Neural progenitor cell (in vitro differentiated cells): ENCODE results near the gene IFI6. TPM values are rescaled to one million over a fixed set of nuclear protein-coding genes. Genes with fewer than 3 reads are reported as not detected.

Experiments used
- DNase-seq: peaks from one replicate; pipeline ENCODE4 v3.0.0-alpha.2; 2016; ENCODE audit warnings: low spot score
- H2AFZ ChIP-seq: fragments of 200-600 bp; sonication (generic); replicated peaks from 2 replicates; pipeline ENCODE4 v1.6.1; 2016; ENCODE audit warnings: antibody characterized with exemption
- H3F3A ChIP-seq: fragments of 200-600 bp; sonication (generic); 2 replicates; pipeline ENCODE4 v1.6.1; 2016; ENCODE audit warnings: antibody characterized with exemption, low read depth
- H3K27ac ChIP-seq: fragments of 200-600 bp; sonication (generic); 2 replicates; pipeline ENCODE4 v1.5.1; 2016; ENCODE audit warnings: mild to moderate bottlenecking
- H3K27me3 ChIP-seq: fragments of 200-600 bp; sonication (generic); 2 replicates; pipeline ENCODE4 v1.6.1; 2016; ENCODE audit warnings: mild to moderate bottlenecking, moderate library complexity
- H3K36me3 ChIP-seq: fragments of 200-600 bp; sonication (generic); 2 replicates; pipeline ENCODE4 v1.5.1; 2016
- H3K4me1 ChIP-seq: fragments of 200-600 bp; sonication (generic); 2 replicates; pipeline ENCODE4 v1.6.1; 2016; ENCODE audit warnings: mixed run types
- H3K4me2 ChIP-seq: fragments of 200-600 bp; sonication (generic); 2 replicates; pipeline ENCODE4 v1.6.1; 2016
- H3K4me3 ChIP-seq: fragments of 200-600 bp; sonication (generic); 2 replicates; pipeline ENCODE4 v1.5.1; 2016
- H3K79me2 ChIP-seq: fragments of 200-600 bp; sonication (generic); 2 replicates; pipeline ENCODE4 v1.6.1; 2016; ENCODE audit warnings: low read depth
- H3K9ac ChIP-seq: fragments of 200-600 bp; sonication (generic); 2 replicates; pipeline ENCODE4 v1.6.1; 2016
- H3K9me3 ChIP-seq: fragments of 200-600 bp; sonication (generic); 2 replicates; pipeline ENCODE4 v1.5.1; 2016; ENCODE audit warnings: low read depth
- H4K20me1 ChIP-seq: fragments of 200-600 bp; sonication (generic); 2 replicates; pipeline ENCODE4 v1.6.1; 2016; ENCODE audit warnings: low read depth
- H3K27ac Mint-ChIP-seq: 3 replicates; pipeline ENCODE4 v1.8.0; 2021; ENCODE audit warnings: mixed read lengths
- H3K27me3 Mint-ChIP-seq: 2 replicates; pipeline ENCODE4 v1.8.0; 2022; ENCODE audit warnings: low read depth, mild to moderate bottlenecking, inconsistent platforms, moderate library complexity, mixed read lengths; ENCODE audit not compliant: insufficient read depth
- H3K36me3 Mint-ChIP-seq: 3 replicates; pipeline ENCODE4 v1.8.0; 2021; ENCODE audit warnings: mixed read lengths
- H3K4me1 Mint-ChIP-seq: 3 replicates; pipeline ENCODE4 v1.8.0; 2021; ENCODE audit warnings: mixed read lengths
- H3K4me3 Mint-ChIP-seq: 3 replicates; pipeline ENCODE4 v1.8.0; 2021; ENCODE audit warnings: mild to moderate bottlenecking, moderate library complexity, mixed read lengths
- H3K9me3 Mint-ChIP-seq: 3 replicates; pipeline ENCODE4 v1.8.0; 2020; ENCODE audit warnings: mixed read lengths
- EZH2 ChIP-seq: fragments of 200-600 bp; sonication (generic); IDR thresholded peaks from 2 replicates; pipeline ENCODE4 v1.6.1; 2017; ENCODE audit warnings: antibody characterized with exemption, mild to moderate bottlenecking, moderate library complexity
- EZH2phosphoT487 ChIP-seq: fragments of 200-600 bp; sonication (generic); IDR thresholded peaks from 2 replicates; pipeline ENCODE4 v1.6.1; 2017; ENCODE audit warnings: antibody characterized with exemption
- total RNA-seq: library from RNA; depleted of rRNA; stranded (reverse); fragments of >200 nt; gene quantifications from 2 replicates; pipeline ENCODE4 v1.2.3, GENCODE V29; 2015; ENCODE audit warnings: low replicate concordance
- TF ChIP-seq, protein P1 (sequence below): fragments of 200-600 bp; sonication (generic); IDR thresholded peaks from 2 replicates; pipeline ENCODE4 v1.5.1; 2017; ENCODE audit warnings: antibody characterized with exemption, mild to moderate bottlenecking

The IFI6 gene
- total RNA-seq, 1 donor from 2014 or later: 2.4 TPM

DNA sequence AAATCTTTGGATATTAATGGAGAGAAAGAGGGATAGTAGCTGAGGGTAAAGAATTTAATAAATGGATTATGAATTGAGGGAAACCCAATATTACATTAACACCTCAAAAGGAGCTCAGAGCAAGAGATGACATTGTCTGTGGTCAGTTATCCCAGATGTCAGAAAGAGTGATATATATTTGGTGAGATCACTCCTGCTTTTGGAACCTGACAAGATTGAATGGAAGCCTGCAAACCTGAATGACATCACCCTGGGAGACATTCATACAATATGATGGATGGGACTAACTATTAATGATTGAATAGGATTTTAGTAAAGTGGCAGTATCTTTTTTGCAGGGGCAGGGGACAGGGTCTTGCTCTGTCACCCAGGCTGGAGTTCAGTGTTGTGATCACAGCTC, 6.8 kb upstream of the IFI6 start:
- peaks cover 7% of the 10 kb centered on the region for H3K9me3 ChIP-seq
- no peaks in the 10 kb centered on the region for H3K79me2 ChIP-seq
- H3K27ac ChIP-seq: no peak overlapping the region
- Mint-ChIP-seq H3K4me1 (no peaks in the 10 kb centered on the region), H3K36me3 (peaks cover 2% of the 10 kb centered on the region), H3K27ac (no peak overlapping the region), H3K4me3 (no peak overlapping the region), H3K27me3 (peaks cover 2% of the 10 kb centered on the region), H3K9me3 (peaks cover 47% of the 10 kb centered on the region)
- H3K9ac ChIP-seq: no peak overlapping the region
- H3K4me2 ChIP-seq: no peak overlapping the region
- H4K20me1 ChIP-seq: no peaks in the 10 kb centered on the region
- H3K4me3 ChIP-seq: no peak overlapping the region
- no peaks in the 10 kb centered on the region for H3K27me3 ChIP-seq
- H3K4me1 ChIP-seq: no peaks in the 10 kb centered on the region
- no peak overlapping the region for H2AFZ ChIP-seq
- no peaks in the 10 kb centered on the region for H3K36me3 ChIP-seq
- H3F3A ChIP-seq: no peaks in the 10 kb centered on the region
- TF ChIP-seq, protein P1, sequence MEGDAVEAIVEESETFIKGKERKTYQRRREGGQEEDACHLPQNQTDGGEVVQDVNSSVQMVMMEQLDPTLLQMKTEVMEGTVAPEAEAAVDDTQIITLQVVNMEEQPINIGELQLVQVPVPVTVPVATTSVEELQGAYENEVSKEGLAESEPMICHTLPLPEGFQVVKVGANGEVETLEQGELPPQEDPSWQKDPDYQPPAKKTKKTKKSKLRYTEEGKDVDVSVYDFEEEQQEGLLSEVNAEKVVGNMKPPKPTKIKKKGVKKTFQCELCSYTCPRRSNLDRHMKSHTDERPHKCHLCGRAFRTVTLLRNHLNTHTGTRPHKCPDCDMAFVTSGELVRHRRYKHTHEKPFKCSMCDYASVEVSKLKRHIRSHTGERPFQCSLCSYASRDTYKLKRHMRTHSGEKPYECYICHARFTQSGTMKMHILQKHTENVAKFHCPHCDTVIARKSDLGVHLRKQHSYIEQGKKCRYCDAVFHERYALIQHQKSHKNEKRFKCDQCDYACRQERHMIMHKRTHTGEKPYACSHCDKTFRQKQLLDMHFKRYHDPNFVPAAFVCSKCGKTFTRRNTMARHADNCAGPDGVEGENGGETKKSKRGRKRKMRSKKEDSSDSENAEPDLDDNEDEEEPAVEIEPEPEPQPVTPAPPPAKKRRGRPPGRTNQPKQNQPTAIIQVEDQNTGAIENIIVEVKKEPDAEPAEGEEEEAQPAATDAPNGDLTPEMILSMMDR: no peak
- TF ChIP-seq EZH2phosphoT487: no peak
- no peak for TF ChIP-seq EZH2
- DNase-seq: no peak

DNA sequence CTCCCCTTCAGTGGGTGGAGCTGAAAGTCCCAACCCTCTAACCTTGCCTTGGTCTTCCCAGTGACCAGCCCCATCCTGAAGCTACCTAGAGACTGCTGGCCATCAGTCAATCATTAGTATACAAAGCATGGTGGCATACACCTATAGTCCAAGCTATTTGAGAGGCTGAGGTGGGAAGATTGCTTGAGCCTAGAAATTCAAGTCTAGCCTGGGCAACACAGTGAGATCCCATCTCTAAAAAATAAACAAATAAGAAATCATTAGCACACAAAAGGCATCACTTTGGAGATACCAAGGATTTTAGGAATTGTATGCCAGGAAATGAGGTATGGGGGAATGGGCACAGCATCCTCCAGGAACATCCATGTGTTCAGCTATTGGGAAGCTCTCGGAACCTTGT, 4.4 kb upstream of the IFI6 start:
- Histone ChIP-seq H3K9me3 (peaks cover 3% of the 10 kb centered on the region), H3K4me3 (no peak overlapping the region), H3K4me2 (no peak overlapping the region), H3F3A (peaks cover 12% of the 10 kb centered on the region), H3K79me2 (no peaks in the 10 kb centered on the region), H3K27ac (no peak overlapping the region), H3K36me3 (no peaks in the 10 kb centered on the region), H4K20me1 (no peaks in the 10 kb centered on the region), H2AFZ (no peak overlapping the region), H3K27me3 (no peaks in the 10 kb centered on the region), H3K4me1 (peaks cover 6% of the 10 kb centered on the region), H3K9ac (no peak overlapping the region)
- DNase-seq: no peak
- peaks cover 34% of the 10 kb centered on the region for H3K9me3 Mint-ChIP-seq
- peaks cover 3% of the 10 kb centered on the region for H3K27me3 Mint-ChIP-seq
- peaks cover 2% of the 10 kb centered on the region for H3K36me3 Mint-ChIP-seq
- TF ChIP-seq EZH2phosphoT487 (no peak), EZH2 (no peak)
- TF ChIP-seq, protein P1: no peak
- H3K27ac Mint-ChIP-seq: no peak overlapping the region
- peaks cover 18% of the 10 kb centered on the region for H3K4me1 Mint-ChIP-seq
- H3K4me3 Mint-ChIP-seq: no peak overlapping the region

DNA sequence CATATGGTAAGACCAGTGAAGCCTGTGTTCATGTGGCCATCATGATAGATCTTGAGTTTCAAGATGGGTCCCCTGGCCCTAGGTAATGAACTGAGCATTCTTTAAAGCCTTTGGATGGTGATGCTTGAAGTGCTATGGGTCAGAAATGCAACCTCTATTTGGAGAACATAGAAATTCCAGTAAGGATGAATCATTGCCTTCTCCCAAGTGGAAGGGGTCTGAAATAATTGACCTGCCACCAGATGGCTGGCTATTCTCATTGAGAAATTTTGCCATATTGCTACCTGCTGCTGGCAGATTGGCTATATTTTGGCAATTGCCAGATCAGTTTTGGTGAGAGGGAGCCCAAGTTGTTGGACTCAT, 739 bp upstream of the IFI6 start:
- peak overlapping the region; percentile 90 for H2AFZ ChIP-seq

More for the DNA sequence above, 739 bp upstream of the IFI6 start:
- peaks cover 10% of the 10 kb centered on the region for H3K27me3 Mint-ChIP-seq
- no peaks in the 10 kb centered on the region for H3K9me3 ChIP-seq
- H3F3A ChIP-seq: peaks cover 13% of the 10 kb centered on the region
- peak overlapping the region; percentile 97 for H3K27ac Mint-ChIP-seq
- TF ChIP-seq, protein P1: no peak
- no peak for TF ChIP-seq EZH2
- no peak for TF ChIP-seq EZH2phosphoT487
- no peak overlapping the region for H3K9ac ChIP-seq
- H3K36me3 ChIP-seq: no peaks in the 10 kb centered on the region
- H3K4me1 ChIP-seq: peaks cover 6% of the 10 kb centered on the region
- H3K27ac ChIP-seq: no peak overlapping the region
- H3K4me1 Mint-ChIP-seq: peaks cover 40% of the 10 kb centered on the region
- H3K4me2 ChIP-seq: peak overlapping the region; percentile 71
- peaks cover 8% of the 10 kb centered on the region for H3K9me3 Mint-ChIP-seq
- H3K27me3 ChIP-seq: peaks cover 14% of the 10 kb centered on the region
- peak overlapping the region; percentile 30 for H3K4me3 ChIP-seq
- H4K20me1 ChIP-seq: no peaks in the 10 kb centered on the region
- H3K36me3 Mint-ChIP-seq: no peaks in the 10 kb centered on the region
- peak overlapping the region; percentile 88 for H3K4me3 Mint-ChIP-seq
- no peak for DNase-seq
- H3K79me2 ChIP-seq: no peaks in the 10 kb centered on the region
